ENCODE results near the gene GPR179. TPM values are rescaled to one million over a fixed set of nuclear protein-coding genes. Genes with fewer than 3 reads are reported as not detected.
A peak's percentile ranks its signal among the peaks of the same experiment; 100 is the strongest.

GPR179 gene
- not detected in 2 replicates for total RNA-seq (2014; rRNA removed; shearing (Covaris generic))
- polyA plus RNA-seq (2015; cell fraction: cytosol; rRNA removed) = not detected in 2 replicates
- not detected in 2 replicates for polyA plus RNA-seq (2015; cell fraction: nucleus; rRNA removed)

GRCh38 chr17:38343608-38344419 is at the start of gene GPR179:
TSS of gene GPR179 (minus strand) at chr17:38343956. CDS start at chr17:38343789, 167 bp downstream.
- DNase-seq (ENCODE audit: low read depth) = no peak

- no peak for DNase-seq (ENCODE audit: low read depth)
These were observed 35.7 kb upstream of the GPR179 start for GRCh38 chr17:38379448-38379847.

GRCh38 chr17:38369124-38369886 is 25.5 kb upstream of the GPR179 start:
- no peak for DNase-seq (ENCODE audit: low read depth)

GRCh38 chr17:38364741-38365140 is 21.0 kb upstream of the GPR179 start:
- DNase-seq (ENCODE audit: low read depth) = no peak

- DNase-seq (ENCODE audit: low read depth) = no peak
These were observed 19.3 kb upstream of the GPR179 start for GRCh38 chr17:38363016-38363415.

- DNase-seq (ENCODE audit: low read depth) = no peak
These were observed 18.1 kb upstream of the GPR179 start for GRCh38 chr17:38361694-38362465.

GRCh38 chr17:38358586-38359513 is 15.1 kb upstream of the GPR179 start:
- no peak for DNase-seq (ENCODE audit: low read depth)

- DNase-seq (ENCODE audit: low read depth) = no peak
These were observed 13.8 kb upstream of the GPR179 start for GRCh38 chr17:38357486-38358123.

GRCh38 chr17:38355251-38355650 is 11.5 kb upstream of the GPR179 start:
- no peak for DNase-seq (ENCODE audit: low read depth)

GRCh38 chr17:38354466-38354865 is 10.7 kb upstream of the GPR179 start:
- DNase-seq (ENCODE audit: low read depth) = no peak

- DNase-seq (ENCODE audit: low read depth) = no peak
These were observed 9.9 kb upstream of the GPR179 start for GRCh38 chr17:38353668-38354067.

GRCh38 chr17:38353086-38353604 is 9.4 kb upstream of the GPR179 start:
- DNase-seq (ENCODE audit: low read depth) = no peak

- no peak for DNase-seq (ENCODE audit: low read depth)
These were observed 8.7 kb upstream of the GPR179 start for GRCh38 chr17:38352245-38353085.

GRCh38 chr17:38351412-38352222 is 7.9 kb upstream of the GPR179 start, which contains the start of gene SOCS7:
TSS of gene SOCS7 (plus strand) at chr17:38351844. CDS start at chr17:38352053, 209 bp downstream.
- peak; percentile 93 for DNase-seq (ENCODE audit: low read depth)

GRCh38 chr17:38350035-38350434 is 6.3 kb upstream of the GPR179 start:
- DNase-seq (ENCODE audit: low read depth) = no peak

- DNase-seq (ENCODE audit: low read depth) = peak; percentile 71
These were observed 5.5 kb upstream of the GPR179 start for GRCh38 chr17:38349097-38349730.

GRCh38 chr17:38345743-38346142 is 2.0 kb upstream of the GPR179 start:
- DNase-seq (ENCODE audit: low read depth) = no peak

Data from HT1080 (cell line).